Skeletal muscle tissue (tissue), 4 donors: ENCODE measurements around the gene STK11. TPM values are rescaled to one million over a fixed set of nuclear protein-coding genes. Genes with fewer than 3 reads are reported as not detected.
A peak's percentile ranks its signal among the peaks of the same experiment; 100 is the strongest.

Source experiments
- H3K27ac ChIP-seq: one replicate; pipeline ENCODE4 v1.7.0; 2013; ENCODE audit warnings: mild to moderate bottlenecking, low read depth, low read length, inconsistent platforms
- H3K27me3 ChIP-seq, 3 donors: one replicate each; pipeline ENCODE4 v1.7.0; 2013; ENCODE audit warnings: low read length in 3 of 3; ENCODE audit not compliant: control insufficient read depth in 3 of 3, insufficient read depth in 3 of 3
- H3K36me3 ChIP-seq, 3 donors: one replicate each; pipeline ENCODE4 v1.7.0; 2013; ENCODE audit warnings: low read length in 3 of 3; ENCODE audit not compliant: control insufficient read depth in 3 of 3, insufficient read depth in 3 of 3
- H3K4me1 ChIP-seq, 3 donors: one replicate each; pipeline ENCODE4 v1.7.0; 2013; ENCODE audit warnings: low read length in 3 of 3, mild to moderate bottlenecking in 3 of 3; ENCODE audit not compliant: control insufficient read depth in 3 of 3, insufficient read depth in 3 of 3
- H3K4me3 ChIP-seq, 3 donors: one replicate each; pipeline ENCODE4 v1.7.0; 2013; ENCODE audit warnings: low read length in 3 of 3
- H3K9ac ChIP-seq, 3 donors: one replicate each; pipeline ENCODE4 v1.7.0; 2013; ENCODE audit warnings: low read length in 3 of 3, mild to moderate bottlenecking in 3 of 3, moderate library complexity in 2 of 3, low read depth in 1 of 3
- H3K9me3 ChIP-seq, 3 donors: one replicate each; pipeline ENCODE4 v1.7.0; 2013; ENCODE audit warnings: low read length in 3 of 3; ENCODE audit not compliant: control insufficient read depth in 3 of 3
- total RNA-seq: library from RNA; depleted of rRNA; stranded (reverse); fragments of >200 nt; gene quantifications from one replicate; pipeline ENCODE4 v1.2.3, GENCODE V29; 2014
- donor health status: Osteomylitis.

Gene STK11
- total RNA-seq, 1 donor from 2014 or later, result 51.7 TPM

DNA sequence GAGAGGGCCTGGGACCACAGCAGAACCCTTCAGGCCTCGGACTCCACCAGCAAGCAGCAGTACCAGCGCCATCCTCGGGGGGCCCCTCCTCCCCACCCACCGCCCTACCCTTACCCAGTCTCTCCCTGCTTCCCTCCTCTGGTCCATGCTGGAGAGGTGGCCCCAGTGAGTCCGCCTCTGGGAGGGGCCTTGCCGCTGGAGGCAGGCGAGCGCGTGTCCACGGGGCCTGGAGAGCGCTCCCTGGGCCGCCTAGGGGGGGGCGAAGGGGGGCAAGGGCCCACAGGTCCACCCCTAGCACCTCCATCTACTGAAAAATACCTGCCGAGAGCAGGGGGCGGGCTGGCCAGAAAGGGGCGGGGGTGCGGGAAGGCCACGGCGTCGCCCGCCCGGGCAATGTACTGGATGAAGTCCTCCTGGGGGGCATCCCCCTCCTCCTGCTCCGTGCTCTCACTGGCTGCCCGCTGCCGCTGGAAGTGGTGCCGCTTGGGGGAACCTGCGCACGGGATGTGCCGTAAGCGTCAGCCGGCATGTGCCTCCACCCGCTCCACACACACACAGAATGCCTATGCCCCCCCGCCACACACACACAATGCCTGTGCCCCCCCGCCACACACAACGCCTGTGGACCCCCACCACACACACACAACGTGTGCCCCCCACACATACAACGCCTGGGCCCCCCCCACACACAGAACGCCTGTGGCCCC lies 25.4 kb downstream of the STK11 start:
- H3K4me1 ChIP-seq, result peaks cover 6 to 17% (median 7%) of the 10 kb centered on the region in 3 donors
- H3K36me3 ChIP-seq, result peaks cover 3 to 13% (median 3%) of the 10 kb centered on the region in 3 donors
- peaks cover 0 to 4% (median 2%) of the 10 kb centered on the region in 3 donors for H3K27me3 ChIP-seq

DNA sequence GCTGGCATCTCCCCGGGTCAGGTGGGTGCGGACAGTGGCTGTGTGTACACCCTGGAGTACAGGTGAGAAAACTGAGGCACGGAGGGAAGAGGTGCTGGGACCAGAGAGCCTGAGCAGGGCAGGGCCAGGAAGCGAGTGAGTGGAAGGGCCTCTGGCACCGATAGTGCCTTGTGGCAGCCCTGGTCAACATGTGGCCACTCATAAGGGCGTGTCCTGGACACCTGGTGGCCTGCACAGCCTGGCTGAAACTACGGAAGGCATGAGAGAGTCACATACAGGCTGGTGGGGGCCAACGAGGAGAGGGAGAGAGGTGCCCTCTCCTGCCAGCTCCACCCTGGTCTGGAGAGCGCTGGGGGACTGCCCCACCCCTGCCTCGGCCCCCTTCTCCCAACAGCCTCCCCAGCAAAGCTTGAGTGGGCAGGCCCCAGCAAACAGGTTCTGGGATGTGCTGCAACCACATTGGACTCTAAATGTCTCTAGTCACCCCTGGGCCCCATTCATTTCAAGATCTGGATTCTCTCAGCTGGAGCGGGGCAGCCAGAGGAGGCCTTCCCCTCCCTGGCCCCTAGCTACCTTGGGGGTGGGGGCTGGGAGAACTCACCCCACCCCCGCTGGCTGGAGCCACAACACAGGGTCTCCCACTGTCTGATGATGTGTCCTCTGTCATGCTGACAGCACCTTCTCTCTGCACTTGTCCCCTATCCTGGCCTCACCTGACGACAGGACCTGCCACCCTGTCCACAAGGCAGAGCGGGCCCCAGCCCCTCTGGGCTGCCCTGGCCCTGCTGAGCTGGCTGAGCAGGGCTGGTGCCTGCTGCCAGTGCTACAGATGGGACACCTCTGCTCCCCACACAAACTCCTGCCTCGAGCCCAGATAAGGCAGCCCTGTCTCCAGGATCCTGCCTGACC lies 26.4 kb downstream of the STK11 start:
- Histone ChIP-seq H3K27me3 (peaks cover 0 to 8% (median 7%) of the 10 kb centered on the region in 3 donors), H3K9ac (no peak overlapping the region), H3K36me3 (peaks cover 0 to 4% (median 0%) of the 10 kb centered on the region in 3 donors), H3K4me3 (no peak overlapping the region), H3K9me3 (no peaks in the 10 kb centered on the region), H3K27ac (no peak overlapping the region), H3K4me1 (peaks cover 7 to 22% (median 9%) of the 10 kb centered on the region in 3 donors)

More for the DNA sequence above, 25.4 kb downstream of the STK11 start:
- Histone ChIP-seq H3K9ac (no peak overlapping the region), H3K27ac (no peak overlapping the region), H3K9me3 (no peaks in the 10 kb centered on the region), H3K4me3 (no peak overlapping the region)

DNA sequence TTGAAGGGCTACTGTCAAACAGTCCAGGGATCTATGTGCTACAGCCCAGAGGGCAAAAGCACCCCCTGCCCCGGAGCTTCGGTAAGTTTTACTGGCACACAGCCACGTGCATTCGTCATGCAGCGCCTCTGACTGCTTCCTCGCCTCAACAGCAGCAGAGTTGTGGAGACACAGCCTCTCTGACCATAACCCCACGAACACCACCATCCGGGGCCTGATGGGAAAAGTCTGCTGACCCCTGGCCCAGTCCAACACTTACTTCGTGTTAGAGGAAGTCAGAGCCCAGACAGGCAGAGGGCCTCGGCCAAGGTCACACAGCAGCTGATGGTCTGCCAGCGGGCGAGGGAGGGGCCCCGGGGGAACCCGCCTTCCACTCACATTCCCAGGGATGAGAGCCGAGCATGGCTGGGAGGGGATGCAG lies 27.1 kb downstream of the STK11 start:
- H3K9me3 ChIP-seq, result no peaks in the 10 kb centered on the region
- peaks cover 0 to 8% (median 7%) of the 10 kb centered on the region in 3 donors for H3K27me3 ChIP-seq
- H3K27ac ChIP-seq, result no peak overlapping the region
- peaks cover 9 to 22% (median 12%) of the 10 kb centered on the region in 3 donors for H3K4me1 ChIP-seq
- H3K36me3 ChIP-seq, result no peaks in the 10 kb centered on the region
- H3K4me3 ChIP-seq, result no peak overlapping the region
- no peak overlapping the region for H3K9ac ChIP-seq

DNA sequence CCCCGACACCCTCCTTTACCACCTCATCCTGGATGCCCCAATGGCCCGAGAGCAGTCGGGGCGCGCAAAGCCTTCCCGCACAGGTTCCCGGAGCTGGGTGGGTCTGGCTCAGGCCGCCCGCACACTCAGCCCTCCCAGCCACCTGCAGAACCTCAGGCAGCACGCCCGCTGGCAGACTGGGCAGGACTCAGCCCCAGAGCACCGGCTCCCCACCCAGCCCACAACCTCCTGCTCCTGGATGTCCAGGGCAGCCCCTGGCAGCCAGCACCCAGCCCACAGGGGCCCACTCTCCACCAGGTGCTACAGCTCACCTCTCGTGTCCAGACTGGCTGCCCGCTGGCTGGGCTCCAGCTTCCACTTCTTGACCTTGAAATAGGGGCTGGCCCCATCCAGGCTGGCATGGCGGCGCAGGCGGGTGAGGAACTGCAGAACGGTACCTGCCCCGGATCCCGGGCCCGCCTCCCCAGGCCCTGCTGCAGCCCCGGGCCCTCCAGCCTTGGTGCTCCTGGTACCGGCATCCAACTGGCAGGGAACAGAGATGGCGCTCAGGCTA lies 27.6 kb downstream of the STK11 start:
- Histone ChIP-seq H3K27ac (no peak overlapping the region), H3K36me3 (no peaks in the 10 kb centered on the region), H3K9ac (no peak overlapping the region), H3K27me3 (peaks cover 0 to 8% (median 7%) of the 10 kb centered on the region in 3 donors), H3K4me3 (no peak overlapping the region), H3K9me3 (no peaks in the 10 kb centered on the region), H3K4me1 (peaks cover 9 to 24% (median 14%) of the 10 kb centered on the region in 3 donors)

DNA sequence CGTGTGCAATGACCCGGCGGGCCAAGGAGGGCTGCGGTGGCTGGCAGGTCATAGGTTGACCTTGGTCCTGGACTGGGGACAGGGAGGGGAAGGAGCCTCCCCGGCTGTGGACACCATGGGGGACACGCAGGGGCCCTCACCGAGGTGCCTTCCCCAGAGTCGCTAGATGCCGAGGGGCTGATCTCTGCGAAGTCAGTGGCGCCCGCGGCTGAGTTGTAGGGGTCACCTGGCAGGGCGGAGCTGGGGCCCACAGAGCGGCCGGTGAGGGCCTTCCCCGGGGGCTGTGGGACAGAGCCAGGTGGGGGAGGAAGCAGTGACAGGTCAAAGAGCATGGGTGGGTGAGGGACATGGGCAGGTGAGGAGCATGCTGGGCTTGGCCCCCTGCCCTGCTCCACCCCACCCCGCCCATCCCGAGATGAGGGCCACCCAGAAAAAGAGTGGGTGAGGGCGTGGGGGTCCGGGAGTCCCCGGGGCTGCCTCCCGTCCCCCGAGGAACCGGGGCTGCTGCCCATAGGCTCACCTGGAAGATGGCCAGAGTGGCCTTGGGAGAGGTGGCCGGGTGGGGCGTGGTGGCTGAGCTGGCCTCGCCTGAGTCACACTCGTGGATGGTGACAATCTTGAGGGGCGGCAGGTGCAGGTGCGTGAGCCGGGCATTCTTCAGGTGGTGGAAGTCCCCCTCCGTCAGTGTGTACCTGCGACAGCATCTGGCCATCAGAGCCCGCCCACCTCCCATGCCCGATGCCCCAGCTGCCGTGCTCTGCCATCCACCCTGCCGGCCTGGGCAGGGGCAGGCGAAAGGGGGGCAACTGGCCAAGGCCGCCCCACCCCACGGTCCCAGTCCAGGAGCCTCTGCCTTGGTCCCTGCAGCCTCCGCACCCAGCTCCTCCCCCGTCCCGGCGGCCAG lies 28.7 kb downstream of the STK11 start:
- Histone ChIP-seq H3K9me3 (no peaks in the 10 kb centered on the region), H3K4me3 (no peak overlapping the region), H3K9ac (no peak overlapping the region), H3K27ac (no peak overlapping the region), H3K27me3 (peaks cover 0 to 8% (median 7%) of the 10 kb centered on the region in 3 donors), H3K4me1 (peaks cover 9 to 30% (median 17%) of the 10 kb centered on the region in 3 donors), H3K36me3 (no peaks in the 10 kb centered on the region)

DNA sequence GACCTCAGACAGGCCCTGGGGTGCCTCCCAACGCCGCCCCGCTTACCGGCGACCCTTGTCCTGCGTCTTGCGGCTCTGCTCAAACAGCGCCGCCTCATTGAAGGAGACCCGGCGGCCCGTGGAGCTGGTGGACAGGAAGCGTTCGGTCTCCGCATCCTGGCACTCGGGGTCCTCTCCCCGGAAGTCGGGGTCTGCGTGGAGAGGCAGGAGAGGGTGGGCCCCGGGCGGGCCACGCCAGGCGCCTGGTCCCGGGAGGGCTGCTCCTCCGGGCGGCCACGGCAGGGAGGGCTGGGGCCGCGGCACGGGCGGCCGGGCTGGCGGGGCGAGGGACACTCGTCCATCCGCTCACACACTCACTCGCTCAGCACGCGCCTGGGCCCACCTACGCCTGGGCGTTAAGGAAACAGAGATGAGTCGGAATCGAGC lies 29.4 kb downstream of the STK11 start:
- Histone ChIP-seq H3K9ac (no peak overlapping the region), H3K27ac (no peak overlapping the region), H3K27me3 (peaks cover 0 to 8% (median 7%) of the 10 kb centered on the region in 3 donors), H3K36me3 (no peaks in the 10 kb centered on the region), H3K4me3 (no peak overlapping the region), H3K4me1 (peaks cover 9 to 35% (median 17%) of the 10 kb centered on the region in 3 donors), H3K9me3 (no peaks in the 10 kb centered on the region)

DNA sequence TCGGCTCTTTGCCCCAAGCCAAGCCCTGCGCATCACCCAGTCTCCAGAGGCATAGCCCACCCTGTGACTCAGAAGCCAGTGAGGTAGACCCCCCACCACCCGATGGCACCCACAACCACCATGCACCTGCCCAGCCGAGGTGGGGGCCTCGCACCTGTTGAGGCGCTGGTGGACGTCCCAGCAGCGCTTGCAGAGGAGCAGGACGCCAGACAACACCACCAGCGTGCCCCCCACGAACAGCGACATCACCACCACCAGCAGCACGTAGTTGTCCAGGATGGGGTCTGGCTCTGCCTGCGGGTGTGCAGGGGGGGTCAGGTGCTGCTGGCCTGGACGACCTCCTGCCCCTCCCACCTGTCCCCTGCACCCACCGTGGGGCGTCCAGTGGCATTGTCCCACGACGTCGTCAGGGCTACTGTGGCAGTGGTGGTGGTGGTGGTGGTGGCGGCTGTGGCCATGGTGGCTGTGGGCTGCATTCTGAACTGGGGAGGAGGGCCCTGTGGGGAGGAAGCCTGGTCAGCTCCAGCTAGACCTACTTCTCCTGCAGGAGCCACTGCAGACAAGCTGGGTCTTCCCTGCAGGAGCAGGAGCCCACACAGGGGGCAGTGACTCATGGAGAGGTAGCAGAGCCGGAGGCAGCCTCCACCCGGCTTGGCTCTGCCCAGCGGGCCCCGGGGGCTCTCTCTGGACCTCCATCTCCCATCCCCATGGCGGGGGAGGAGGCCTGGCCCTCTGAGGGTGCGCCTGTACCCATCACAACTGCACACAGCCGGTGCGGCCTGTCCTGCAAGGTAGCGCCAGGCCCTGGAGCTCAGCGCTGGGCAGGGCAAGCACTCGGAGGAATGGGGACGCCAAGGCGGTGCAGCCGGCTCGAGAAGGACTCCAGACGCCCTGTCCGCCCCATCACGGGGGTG lies 30.3 kb downstream of the STK11 start:
- Histone ChIP-seq H3K4me3 (no peak overlapping the region), H3K9ac (no peak overlapping the region), H3K4me1 (peaks cover 11 to 38% (median 22%) of the 10 kb centered on the region in 3 donors)

DNA sequence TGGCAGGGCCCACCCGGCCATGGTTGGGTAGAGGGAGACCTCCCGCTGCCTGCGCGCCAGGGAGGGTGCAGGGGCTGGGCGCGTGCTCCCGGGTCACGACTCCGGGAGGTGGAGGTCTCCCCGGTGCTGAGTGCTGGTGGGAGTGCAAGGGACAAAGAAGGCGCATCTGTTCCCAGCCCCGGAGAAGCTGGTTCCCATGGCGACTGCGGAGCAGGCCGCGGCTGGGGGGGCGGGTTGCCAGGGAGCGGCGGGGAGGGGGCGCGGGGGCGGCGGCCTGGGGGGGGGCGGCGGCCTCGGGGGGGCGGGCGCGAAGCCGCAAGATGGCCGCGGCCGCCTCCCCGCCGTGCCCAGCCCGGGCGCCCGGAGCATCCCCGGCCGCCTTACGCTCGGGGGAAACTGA lies 31.0 kb downstream of the STK11 start:
- Histone ChIP-seq H3K4me3 (peak overlapping the region in 1 of 3 donors; percentile 51), H3K9ac (no peak overlapping the region), H3K27ac (no peak overlapping the region), H3K27me3 (peaks cover 0 to 8% (median 7%) of the 10 kb centered on the region in 3 donors), H3K9me3 (no peaks in the 10 kb centered on the region), H3K36me3 (no peaks in the 10 kb centered on the region), H3K4me1 (peaks cover 17 to 43% (median 27%) of the 10 kb centered on the region in 3 donors)

More for the DNA sequence above, 30.3 kb downstream of the STK11 start:
- Histone ChIP-seq H3K27me3 (peaks cover 0 to 8% (median 7%) of the 10 kb centered on the region in 3 donors), H3K27ac (no peak overlapping the region), H3K9me3 (no peaks in the 10 kb centered on the region), H3K36me3 (no peaks in the 10 kb centered on the region)
